Measurements from ENCODE around the gene TGM1.

The TGM1 gene

GRCh38 chr14:24262821-24263733 lies at the start of gene TGM1:
TGM1 (minus strand) TSS chr14:24263177; CDS start chr14:24262352, 825 bp downstream.
- no peaks in the 10 kb centered on the region for H3F3A ChIP-seq (ENCODE audit: insufficient read depth, low read length)
- no peaks in the 10 kb centered on the region for H3K79me2 ChIP-seq (ENCODE audit: low read length)
- no peak within 1 kb of the TSS for H3K27ac ChIP-seq (ENCODE audit: low read length)
- no peaks in the 10 kb centered on the region for H3K36me3 ChIP-seq (replicated peaks; ENCODE audit: insufficient read depth, low read length)
- no peaks in the 10 kb centered on the region for H3K4me1 ChIP-seq (ENCODE audit: low read length)
- no peak within 1 kb of the TSS for H3K9ac ChIP-seq (ENCODE audit: low read length)
- H2AFZ ChIP-seq (ENCODE audit: low read length), result no peak within 1 kb of the TSS
- H4K20me1 ChIP-seq (ENCODE audit: insufficient read depth, low read length), result no peaks in the 10 kb centered on the region
- no peak for TF ChIP-seq EZH2phosphoT487 (IDR thresholded peaks at IDR 0.05; ENCODE audit: low read length)
- no peak for TF ChIP-seq CTCF (IDR thresholded peaks at IDR 0.05; ENCODE audit: low read length)
- no peak for TF ChIP-seq EZH2 (optimal IDR thresholded peaks at IDR 0.05; ENCODE audit: low read depth, low read length)
- no peaks in the 10 kb centered on the region for H3K9me2 ChIP-seq (replicated peaks; ENCODE audit: insufficient read depth, low read length)
- no peaks in the 10 kb centered on the region for H3K9me3 ChIP-seq (replicated peaks; ENCODE audit: insufficient read depth, low read length)
- H3K27me3 ChIP-seq (replicated peaks; ENCODE audit: insufficient read depth, low read length), result no peaks in the 10 kb centered on the region
- no peak for DNase-seq
- no peak within 1 kb of the TSS for H3K4me2 ChIP-seq (ENCODE audit: low read depth, low read length)
- H3K4me3 ChIP-seq (ENCODE audit: low read length), result no peak within 1 kb of the TSS

DNA sequence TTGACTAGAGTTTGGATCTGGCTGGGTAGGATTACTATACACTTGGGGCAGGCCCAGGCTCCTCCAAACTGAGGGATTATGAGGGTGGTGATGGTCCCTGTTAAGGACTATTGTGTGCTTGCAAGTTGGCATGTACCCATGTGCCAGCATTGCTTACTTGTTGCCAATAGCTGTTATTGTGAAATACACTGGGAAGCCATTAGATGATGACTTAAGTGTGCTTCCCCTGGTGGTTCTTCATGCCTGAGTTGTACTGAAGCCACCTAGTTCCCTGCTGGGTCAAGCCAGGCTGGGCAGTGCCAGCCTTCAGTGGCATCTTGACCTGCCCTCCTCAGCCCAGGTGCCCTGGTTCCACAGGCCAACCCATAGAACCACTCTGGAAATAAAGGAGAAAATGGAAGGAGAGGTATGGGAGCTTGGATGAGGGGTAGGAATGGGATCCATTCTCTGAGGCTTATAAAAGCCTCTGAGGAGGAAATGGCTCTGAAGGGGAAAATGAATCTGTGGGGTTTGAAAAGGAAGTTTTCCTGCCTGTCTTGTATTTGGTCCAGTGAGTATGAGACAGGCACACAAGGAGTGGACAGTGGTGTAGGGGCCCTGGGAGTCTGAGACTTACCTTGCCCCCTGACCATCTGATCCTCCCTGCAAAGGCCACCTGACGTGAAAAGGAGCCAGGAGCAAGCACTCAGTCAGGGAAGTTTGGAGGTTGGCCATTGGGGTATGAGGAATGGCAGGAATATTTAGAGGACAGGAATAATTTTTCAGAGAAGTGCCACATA lies 49.0 kb upstream of the TGM1 start:
- no peaks in the 10 kb centered on the region for H3K36me3 ChIP-seq (replicated peaks; ENCODE audit: insufficient read depth, low read length)
- no peaks in the 10 kb centered on the region for H3K9me2 ChIP-seq (replicated peaks; ENCODE audit: insufficient read depth, low read length)
- H3K4me3 ChIP-seq (ENCODE audit: low read length), result peak overlapping the region; percentile 61
- H3F3A ChIP-seq (ENCODE audit: insufficient read depth, low read length), result peaks cover 5% of the 10 kb centered on the region; the same call in 1 of the 2 replicates
- no peaks in the 10 kb centered on the region for H4K20me1 ChIP-seq (ENCODE audit: insufficient read depth, low read length)
- no peak overlapping the region for H2AFZ ChIP-seq (ENCODE audit: low read length)
- H3K9me3 ChIP-seq (replicated peaks; ENCODE audit: insufficient read depth, low read length), result no peaks in the 10 kb centered on the region
- peak overlapping the region; percentile 76 for H3K9ac ChIP-seq (ENCODE audit: low read length)
- peaks cover 19% of the 10 kb centered on the region; the same call in 1 of the 2 replicates for H3K79me2 ChIP-seq (ENCODE audit: low read length)
- peak overlapping the region; percentile 86 for H3K4me2 ChIP-seq (ENCODE audit: low read depth, low read length)
- H3K4me1 ChIP-seq (ENCODE audit: low read length), result peaks cover 24% of the 10 kb centered on the region
- no peaks in the 10 kb centered on the region for H3K27me3 ChIP-seq (replicated peaks; ENCODE audit: insufficient read depth, low read length)
- DNase-seq, result no peak
- H3K27ac ChIP-seq (ENCODE audit: low read length), result peak overlapping the region; percentile 78; the same call in 1 of the 2 replicates
- TF ChIP-seq EZH2 (optimal IDR thresholded peaks at IDR 0.05; ENCODE audit: low read depth, low read length) (no peak), CTCF (IDR thresholded peaks at IDR 0.05; ENCODE audit: low read length) (no peak), EZH2phosphoT487 (IDR thresholded peaks at IDR 0.05; ENCODE audit: low read length) (no peak)

DNA sequence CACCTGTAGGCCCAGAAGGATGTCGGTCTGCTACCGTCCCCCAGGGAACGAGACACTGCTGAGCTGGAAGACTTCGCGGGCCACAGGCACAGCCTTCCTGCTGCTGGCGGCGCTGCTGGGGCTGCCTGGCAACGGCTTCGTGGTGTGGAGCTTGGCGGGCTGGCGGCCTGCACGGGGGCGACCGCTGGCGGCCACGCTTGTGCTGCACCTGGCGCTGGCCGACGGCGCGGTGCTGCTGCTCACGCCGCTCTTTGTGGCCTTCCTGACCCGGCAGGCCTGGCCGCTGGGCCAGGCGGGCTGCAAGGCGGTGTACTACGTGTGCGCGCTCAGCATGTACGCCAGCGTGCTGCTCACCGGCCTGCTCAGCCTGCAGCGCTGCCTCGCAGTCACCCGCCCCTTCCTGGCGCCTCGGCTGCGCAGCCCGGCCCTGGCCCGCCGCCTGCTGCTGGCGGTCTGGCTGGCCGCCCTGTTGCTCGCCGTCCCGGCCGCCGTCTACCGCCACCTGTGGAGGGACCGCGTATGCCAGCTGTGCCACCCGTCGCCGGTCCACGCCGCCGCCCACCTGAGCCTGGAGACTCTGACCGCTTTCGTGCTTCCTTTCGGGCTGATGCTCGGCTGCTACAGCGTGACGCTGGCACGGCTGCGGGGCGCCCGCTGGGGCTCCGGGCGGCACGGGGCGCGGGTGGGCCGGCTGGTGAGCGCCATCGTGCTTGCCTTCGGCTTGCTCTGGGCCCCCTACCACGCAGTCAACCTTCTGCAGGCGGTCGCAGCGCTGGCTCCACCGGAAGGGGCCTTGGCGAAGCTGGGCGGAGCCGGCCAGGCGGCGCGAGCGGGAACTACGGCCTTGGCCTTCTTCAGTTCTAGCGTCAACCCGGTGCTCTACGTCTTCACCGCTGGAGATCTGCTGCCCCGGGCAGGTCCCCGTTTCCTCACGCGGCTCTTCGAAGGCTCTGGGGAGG lies 47.9 kb upstream of the TGM1 start, which contains the start of gene LTB4R:
Gene LTB4R, plus strand, starts transcription at position 857 of the 959 bp plus-strand sequence. CDS start 4,150 bp downstream, outside the sequence.
- Histone ChIP-seq H2AFZ (ENCODE audit: low read length) (peak within 1 kb of the TSS; percentile 45; the same call in 1 of the 2 replicates), H3K4me3 (ENCODE audit: low read length) (peak within 1 kb of the TSS; percentile 61), H3K36me3 (replicated peaks; ENCODE audit: insufficient read depth, low read length) (no peaks in the 10 kb centered on the region), H3K79me2 (ENCODE audit: low read length) (peaks cover 19% of the 10 kb centered on the region; the same call in 1 of the 2 replicates), H3F3A (ENCODE audit: insufficient read depth, low read length) (peaks cover 5% of the 10 kb centered on the region; the same call in 1 of the 2 replicates), H3K9me2 (replicated peaks; ENCODE audit: insufficient read depth, low read length) (no peaks in the 10 kb centered on the region), H3K9me3 (replicated peaks; ENCODE audit: insufficient read depth, low read length) (no peaks in the 10 kb centered on the region), H3K4me1 (ENCODE audit: low read length) (peaks cover 24% of the 10 kb centered on the region), H3K9ac (ENCODE audit: low read length) (peak within 1 kb of the TSS; percentile 76), H3K27ac (ENCODE audit: low read length) (peak within 1 kb of the TSS; percentile 78; the same call in 1 of the 2 replicates), H4K20me1 (ENCODE audit: insufficient read depth, low read length) (no peaks in the 10 kb centered on the region), H3K4me2 (ENCODE audit: low read depth, low read length) (peak within 1 kb of the TSS; percentile 86), H3K27me3 (replicated peaks; ENCODE audit: insufficient read depth, low read length) (no peaks in the 10 kb centered on the region)
- TF ChIP-seq CTCF (IDR thresholded peaks at IDR 0.05; ENCODE audit: low read length) (peak; percentile 35), EZH2phosphoT487 (IDR thresholded peaks at IDR 0.05; ENCODE audit: low read length) (no peak)
- peak; percentile 61 for DNase-seq
